GDM1 (cell line): Measurements from ENCODE around the gene DAB2IP.
A peak's percentile ranks its signal among the peaks of the same experiment; 100 is the strongest.
"Not testable (repeated sequence)": the region's sequence is repeated elsewhere in the genome, so short reads cannot be mapped to it uniquely, and the experiment has no call there.

Source experiments
- DNase-seq: peaks from one replicate; lab custom pipeline; 2025; lab: John Stamatoyannopoulos, UW

Gene DAB2IP

GRCh38 chr9:121651295-121652020 is at the start of gene DAB2IP:
DAB2IP (plus strand) TSS chr9:121651634; CDS start chr9:121651776, 142 bp downstream.
- peak; percentile 34 for DNase-seq

- DNase-seq: no peak
These were observed 48.4 kb upstream of the DAB2IP start for GRCh38 chr9:121603028-121603427.

GRCh38 chr9:121604242-121604641 is 47.2 kb upstream of the DAB2IP start:
- DNase-seq: no peak

GRCh38 chr9:121604654-121605053 is 46.8 kb upstream of the DAB2IP start:
- DNase-seq: no peak

GRCh38 chr9:121607434-121608167 is 43.8 kb upstream of the DAB2IP start:
- DNase-seq: no peak

GRCh38 chr9:121608168-121608853 is 43.1 kb upstream of the DAB2IP start:
- no peak for DNase-seq

- no peak for DNase-seq
These were observed 41.4 kb upstream of the DAB2IP start for GRCh38 chr9:121609822-121610637.

GRCh38 chr9:121610638-121610953 is 40.8 kb upstream of the DAB2IP start:
- no peak for DNase-seq

GRCh38 chr9:121612511-121612998 is 38.9 kb upstream of the DAB2IP start:
- no peak for DNase-seq

GRCh38 chr9:121613009-121613752 is 38.3 kb upstream of the DAB2IP start:
- no peak for DNase-seq

- no peak for DNase-seq
These were observed 35.2 kb upstream of the DAB2IP start for GRCh38 chr9:121616123-121616755.

GRCh38 chr9:121618504-121618903 is 32.9 kb upstream of the DAB2IP start:
- no peak for DNase-seq

GRCh38 chr9:121618910-121619309 is 32.5 kb upstream of the DAB2IP start:
- DNase-seq: not testable (repeated sequence)

- no peak for DNase-seq
These were observed 31.7 kb upstream of the DAB2IP start for GRCh38 chr9:121619545-121620324.

- no peak for DNase-seq
These were observed 31.1 kb upstream of the DAB2IP start for GRCh38 chr9:121620325-121620673.

- peak; percentile 18 for DNase-seq
These were observed 30.5 kb upstream of the DAB2IP start for GRCh38 chr9:121620777-121621449.

GRCh38 chr9:121622387-121623203 is 28.8 kb upstream of the DAB2IP start:
- no peak for DNase-seq

- DNase-seq: not testable (repeated sequence)
These were observed 28.0 kb upstream of the DAB2IP start for GRCh38 chr9:121623430-121623829.

- DNase-seq: no peak
These were observed 25.8 kb upstream of the DAB2IP start for GRCh38 chr9:121625590-121625989.
